ENCODE measurements around the gene HOXC13. TPM values are rescaled to one million over a fixed set of nuclear protein-coding genes. Genes with fewer than 3 reads are reported as not detected.

The HOXC13 gene
- total RNA-seq, 1 donor from 2014 or later = not detected

- Histone ChIP-seq H3K36me3 (no peaks in the 10 kb centered on the region), H3K27ac (no peak overlapping the region), H3K9me3 (no peaks in the 10 kb centered on the region), H3K27me3 (peaks cover 12% of the 10 kb centered on the region), H3K4me3 (no peak overlapping the region), H3K4me1 (no peaks in the 10 kb centered on the region)
- no peak for DNase-seq (ENCODE audit: extremely low spot score in 2 of 2)
- intact Hi-C loops (cut with DNase I) = no loop called here
- TF ChIP-seq POLR2A (IDR thresholded peaks at IDR 0.05) = no peak
- no peak for TF ChIP-seq CTCF (IDR thresholded peaks at IDR 0.05)
- TF ChIP-seq POLR2AphosphoS5 (IDR thresholded peaks at IDR 0.05; ENCODE audit: insufficient read depth in 1 of 2, low read depth in 1 of 2) = no peak
These were observed 24.4 kb downstream of the HOXC13 start for GRCh38 chr12:53963005-53963404.

- intact Hi-C loops (cut with DNase I) = no loop called here
- no peak for TF ChIP-seq CTCF (IDR thresholded peaks at IDR 0.05)
- H3K36me3 ChIP-seq = no peaks in the 10 kb centered on the region
- no peak overlapping the region for H3K27ac ChIP-seq
- DNase-seq (ENCODE audit: extremely low spot score in 2 of 2) = no peak
- peaks cover 12% of the 10 kb centered on the region for H3K27me3 ChIP-seq
- H3K4me1 ChIP-seq = no peaks in the 10 kb centered on the region
- no peaks in the 10 kb centered on the region for H3K9me3 ChIP-seq
- no peak overlapping the region for H3K4me3 ChIP-seq
These were observed 25.0 kb downstream of the HOXC13 start for GRCh38 chr12:53963434-53964314.

GRCh38 chr12:53964315-53964713 is 25.7 kb downstream of the HOXC13 start:
- no peaks in the 10 kb centered on the region for H3K9me3 ChIP-seq
- no peak for TF ChIP-seq POLR2AphosphoS5 (IDR thresholded peaks at IDR 0.05; ENCODE audit: insufficient read depth in 1 of 2, low read depth in 1 of 2)
- TF ChIP-seq CTCF (IDR thresholded peaks at IDR 0.05) = no peak
- no peak for TF ChIP-seq POLR2A (IDR thresholded peaks at IDR 0.05)
- no peak for DNase-seq (ENCODE audit: extremely low spot score in 2 of 2)
- no peaks in the 10 kb centered on the region for H3K36me3 ChIP-seq
- H3K27ac ChIP-seq = no peak overlapping the region
- H3K4me3 ChIP-seq = no peak overlapping the region
- intact Hi-C loops (cut with DNase I) = no loop called here
- H3K4me1 ChIP-seq = no peaks in the 10 kb centered on the region
- peaks cover 12% of the 10 kb centered on the region for H3K27me3 ChIP-seq

GRCh38 chr12:53965281-53966084 is 26.9 kb downstream of the HOXC13 start:
- Histone ChIP-seq H3K27me3 (peaks cover 11% of the 10 kb centered on the region), H3K4me1 (no peaks in the 10 kb centered on the region), H3K4me3 (peak overlapping the region; percentile 6 to 19), H3K27ac (no peak overlapping the region), H3K9me3 (no peaks in the 10 kb centered on the region), H3K36me3 (no peaks in the 10 kb centered on the region)
- TF ChIP-seq POLR2A (IDR thresholded peaks at IDR 0.05) (no peak), POLR2AphosphoS5 (IDR thresholded peaks at IDR 0.05; ENCODE audit: insufficient read depth in 1 of 2, low read depth in 1 of 2) (no peak), CTCF (IDR thresholded peaks at IDR 0.05) (no peak)
- intact Hi-C loops (cut with DNase I) = no loop called here
- DNase-seq (ENCODE audit: extremely low spot score in 2 of 2) = no peak

GRCh38 chr12:53966085-53966384 is 27.4 kb downstream of the HOXC13 start:
- Histone ChIP-seq H3K27ac (no peak overlapping the region), H3K36me3 (no peaks in the 10 kb centered on the region), H3K4me1 (no peaks in the 10 kb centered on the region), H3K27me3 (peaks cover 10% of the 10 kb centered on the region), H3K9me3 (no peaks in the 10 kb centered on the region), H3K4me3 (peak overlapping the region; percentile 6 to 19)
- DNase-seq (ENCODE audit: extremely low spot score in 2 of 2) = no peak
- intact Hi-C loops (cut with DNase I) = no loop called here
- TF ChIP-seq POLR2A (IDR thresholded peaks at IDR 0.05) (no peak), CTCF (IDR thresholded peaks at IDR 0.05) (no peak), POLR2AphosphoS5 (IDR thresholded peaks at IDR 0.05; ENCODE audit: insufficient read depth in 1 of 2, low read depth in 1 of 2) (no peak)
